OCI-LY7 (cell line): ENCODE data around the gene KCTD8. TPM values are rescaled to one million over a fixed set of nuclear protein-coding genes. Genes with fewer than 3 reads are reported as not detected.

ENCODE experiments used
- BruUV-seq: library from RNA; stranded (reverse); fragments of 400-500 nt; replicated peaks from 2 replicates; lab custom pipeline; 2021; lab: Mats Ljungman, UMichigan
- CTCF ChIA-PET: fragments of 300-600 bp; sonication (Branson Sonifier 250); formaldehyde crosslinking; loops from one replicate; lab custom pipeline; 2022; ENCODE audit warnings: antibody characterized with exemption; ENCODE audit not compliant: unreplicated experiment; lab: Charles Lee
- POLR2A ChIA-PET: fragments of 300-600 bp; sonication (Branson Sonifier 250); formaldehyde crosslinking; loops from one replicate; lab custom pipeline; 2022; ENCODE audit warnings: antibody characterized with exemption; lab: Charles Lee
- DNase-seq: peaks from one replicate; pipeline ENCODE4 v3.0.0-alpha.2; 2015; ENCODE audit warnings: low spot score
- H2AFZ ChIP-seq: fragments of 200-600 bp; sonication (generic), shearing (Covaris generic); 2 replicates; pipeline ENCODE4 v1.6.1; 2014; ENCODE audit warnings: mild to moderate bottlenecking, antibody characterized with exemption, low read length, moderate library complexity
- H3K27ac ChIP-seq: fragments of 200-600 bp; sonication (generic); 2 replicates; pipeline ENCODE4 v1.5.1; 2014; ENCODE audit warnings: mixed run types, low read depth, mild to moderate bottlenecking, moderate library complexity, low read length, inconsistent platforms; ENCODE audit not compliant: poor library complexity, severe bottlenecking
- H3K36me3 ChIP-seq: fragments of 200-600 bp; sonication (generic); 2 replicates; pipeline ENCODE4 v1.6.1; 2014; ENCODE audit warnings: mild to moderate bottlenecking, antibody characterized with exemption, low read length, moderate library complexity, mixed read lengths; ENCODE audit not compliant: insufficient read depth
- H3K4me1 ChIP-seq: fragments of 200-600 bp; sonication (generic); 2 replicates; pipeline ENCODE4 v1.5.1; 2014; ENCODE audit warnings: mild to moderate bottlenecking, low read length; ENCODE audit not compliant: insufficient read depth, poor library complexity, severe bottlenecking
- H3K4me2 ChIP-seq: fragments of 200-600 bp; sonication (generic); 2 replicates; pipeline ENCODE4 v1.6.1; 2014; ENCODE audit warnings: mild to moderate bottlenecking, low read length
- H3K4me3 ChIP-seq: fragments of 200-600 bp; sonication (generic); 2 replicates; pipeline ENCODE4 v1.5.1; 2014; ENCODE audit warnings: mild to moderate bottlenecking, low read depth, low read length; ENCODE audit not compliant: poor library complexity, severe bottlenecking
- H3K79me2 ChIP-seq: fragments of 200-600 bp; sonication (generic); 2 replicates; pipeline ENCODE4 v1.6.1; 2016; ENCODE audit warnings: low read depth, mild to moderate bottlenecking, low read length, moderate library complexity, mixed read lengths; ENCODE audit not compliant: insufficient read depth
- H3K9me2 ChIP-seq: fragments of 200-600 bp; sonication (generic); 2 replicates; pipeline ENCODE4 v1.6.1; 2016; ENCODE audit warnings: mild to moderate bottlenecking, low read length, mixed read lengths; ENCODE audit not compliant: insufficient read depth
- H3K9me3 ChIP-seq: fragments of 200-600 bp; sonication (generic); 2 replicates; pipeline ENCODE4 v1.6.1; 2014; ENCODE audit warnings: mild to moderate bottlenecking, mixed run types, low read length, mixed read lengths
- H4K20me1 ChIP-seq: fragments of 200-600 bp; sonication (generic); 2 replicates; pipeline ENCODE4 v1.6.1; 2014; ENCODE audit warnings: mild to moderate bottlenecking, antibody characterized with exemption, low read length, moderate library complexity, mixed read lengths; ENCODE audit not compliant: insufficient read depth
- EZH2phosphoT487 ChIP-seq: fragments of 200-600 bp; sonication (generic); IDR thresholded peaks from 2 replicates; pipeline ENCODE4 v1.6.1; 2018; ENCODE audit warnings: low read depth, borderline replicate concordance, mild to moderate bottlenecking, mixed run types, antibody characterized with exemption, low read length, moderate library complexity, mixed read lengths
- intact Hi-C: fragments of 100-400 bp; cut with micrococcal nuclease; formaldehyde crosslinking; loops from one replicate; pipeline ENCODE4 v1.10.0; 2022; ENCODE audit not compliant: unreplicated experiment
- total RNA-seq, 2 experiments: library from RNA; depleted of rRNA in 1 of 2; stranded (reverse); fragments of >200 nt in 1 of 2; shearing (Covaris generic) in 1 of 2; gene quantifications; 2 replicates each; pipeline ENCODE4 v1.2.3, GENCODE V29; 2014 to 2022
- TF ChIP-seq, protein P1 (sequence below): fragments of 200-600 bp; sonication (generic); conservative IDR thresholded peaks from 2 replicates; pipeline ENCODE4 v1.5.1; 2014; ENCODE audit warnings: mild to moderate bottlenecking, antibody characterized with exemption, low read length, moderate library complexity, mixed read lengths

KCTD8 gene
- total RNA-seq, 2 experiments from 2014 or later = not detected

DNA sequence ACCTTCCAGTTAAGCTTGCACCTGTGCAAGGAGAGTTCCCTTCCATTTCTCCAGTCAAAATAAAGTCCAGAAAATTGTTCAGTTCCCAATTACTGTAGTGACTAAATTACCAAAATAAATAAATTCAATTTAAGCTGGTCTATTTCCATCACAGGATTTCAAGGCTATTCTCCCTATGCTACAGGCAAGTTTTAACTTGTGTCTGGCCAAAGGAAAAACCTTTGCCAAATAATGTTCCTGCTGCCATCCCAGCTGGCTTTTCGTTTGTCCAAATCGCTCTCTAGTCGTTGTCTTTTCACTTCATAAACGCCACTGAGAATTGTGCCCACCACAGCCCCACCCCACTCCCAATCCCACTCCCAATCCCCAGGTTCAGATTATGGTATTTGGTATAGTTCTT is 2.4 kb downstream of the KCTD8 start:
- H3K36me3 ChIP-seq = no peaks in the 10 kb centered on the region
- no peaks in the 10 kb centered on the region for H3K9me3 ChIP-seq
- no peak overlapping the region for H2AFZ ChIP-seq
- H3K4me1 ChIP-seq = no peaks in the 10 kb centered on the region
- no peak overlapping the region for H3K4me2 ChIP-seq
- no peaks in the 10 kb centered on the region for H3K9me2 ChIP-seq
- POLR2A ChIA-PET = no interaction called here
- no peak for DNase-seq
- no TSS peak for BruUV-seq
- no peak overlapping the region for H3K27ac ChIP-seq
- no peaks in the 10 kb centered on the region for H4K20me1 ChIP-seq
- TF ChIP-seq, protein P1, sequence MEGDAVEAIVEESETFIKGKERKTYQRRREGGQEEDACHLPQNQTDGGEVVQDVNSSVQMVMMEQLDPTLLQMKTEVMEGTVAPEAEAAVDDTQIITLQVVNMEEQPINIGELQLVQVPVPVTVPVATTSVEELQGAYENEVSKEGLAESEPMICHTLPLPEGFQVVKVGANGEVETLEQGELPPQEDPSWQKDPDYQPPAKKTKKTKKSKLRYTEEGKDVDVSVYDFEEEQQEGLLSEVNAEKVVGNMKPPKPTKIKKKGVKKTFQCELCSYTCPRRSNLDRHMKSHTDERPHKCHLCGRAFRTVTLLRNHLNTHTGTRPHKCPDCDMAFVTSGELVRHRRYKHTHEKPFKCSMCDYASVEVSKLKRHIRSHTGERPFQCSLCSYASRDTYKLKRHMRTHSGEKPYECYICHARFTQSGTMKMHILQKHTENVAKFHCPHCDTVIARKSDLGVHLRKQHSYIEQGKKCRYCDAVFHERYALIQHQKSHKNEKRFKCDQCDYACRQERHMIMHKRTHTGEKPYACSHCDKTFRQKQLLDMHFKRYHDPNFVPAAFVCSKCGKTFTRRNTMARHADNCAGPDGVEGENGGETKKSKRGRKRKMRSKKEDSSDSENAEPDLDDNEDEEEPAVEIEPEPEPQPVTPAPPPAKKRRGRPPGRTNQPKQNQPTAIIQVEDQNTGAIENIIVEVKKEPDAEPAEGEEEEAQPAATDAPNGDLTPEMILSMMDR = no peak
- TF ChIP-seq EZH2phosphoT487 = no peak
- intact Hi-C loops = no loop called here
- no peak overlapping the region for H3K4me3 ChIP-seq
- H3K79me2 ChIP-seq = no peaks in the 10 kb centered on the region
- CTCF ChIA-PET = no interaction called here

DNA sequence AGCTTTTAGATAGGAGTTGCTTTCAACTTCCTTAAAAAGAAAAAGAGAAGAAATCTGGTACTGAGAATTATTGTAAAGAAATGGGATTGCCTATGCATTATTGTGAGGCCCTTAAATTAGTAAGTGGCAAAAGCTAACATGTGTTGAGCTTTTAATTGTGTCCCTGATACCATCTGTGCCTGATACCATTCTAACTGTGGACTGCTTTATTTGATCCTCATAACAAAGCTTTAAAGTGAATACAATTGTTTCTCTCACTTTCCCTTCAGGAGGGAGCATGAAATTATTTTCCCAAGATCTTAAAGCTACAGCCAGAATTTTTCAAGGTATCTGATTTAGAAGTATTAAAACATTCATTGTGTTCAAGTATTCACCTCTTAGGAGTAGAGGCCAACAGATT is 9.9 kb downstream of the KCTD8 start:
- Histone ChIP-seq H4K20me1 (no peaks in the 10 kb centered on the region), H3K36me3 (no peaks in the 10 kb centered on the region), H2AFZ (no peak overlapping the region), H3K4me2 (no peak overlapping the region), H3K4me3 (no peak overlapping the region), H3K79me2 (no peaks in the 10 kb centered on the region), H3K27ac (no peak overlapping the region), H3K9me3 (no peaks in the 10 kb centered on the region), H3K4me1 (no peaks in the 10 kb centered on the region), H3K9me2 (no peaks in the 10 kb centered on the region)
- no peak for TF ChIP-seq EZH2phosphoT487
- TF ChIP-seq, protein P1 = no peak
- ChIA-PET POLR2A (interaction anchor here (0.5 kb wide), 1 partner anchor 672 kb away, joined by 3 read pairs; no protein-coding TSS in a partner anchor), CTCF (no interaction called here)
- DNase-seq = no peak
- no TSS peak for BruUV-seq
- intact Hi-C loops = no loop called here

DNA sequence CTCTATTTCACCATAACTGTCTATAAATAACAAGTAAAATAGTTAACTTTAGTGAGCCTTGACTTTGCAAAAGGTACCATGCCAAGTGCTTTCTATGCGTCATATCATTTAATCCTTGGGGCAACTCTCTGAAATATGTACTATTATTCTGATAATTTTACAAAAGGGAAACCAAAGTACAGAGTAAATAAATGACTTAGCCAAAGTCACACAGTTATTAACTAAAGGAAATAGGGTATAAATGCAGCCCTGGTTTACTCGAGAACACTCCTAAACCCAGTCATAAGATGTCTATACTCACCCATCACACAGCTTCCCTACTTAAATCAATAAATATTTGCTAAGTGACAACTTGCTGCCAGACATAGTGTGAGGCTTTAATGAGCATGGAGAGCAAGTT is 14.4 kb downstream of the KCTD8 start:
- no TSS peak for BruUV-seq
- no peak for TF ChIP-seq EZH2phosphoT487
- TF ChIP-seq, protein P1 = no peak
- Histone ChIP-seq H3K4me3 (no peak overlapping the region), H3K36me3 (no peaks in the 10 kb centered on the region), H3K4me1 (no peaks in the 10 kb centered on the region), H3K9me2 (no peaks in the 10 kb centered on the region), H2AFZ (no peak overlapping the region), H4K20me1 (no peaks in the 10 kb centered on the region), H3K79me2 (no peaks in the 10 kb centered on the region), H3K9me3 (no peaks in the 10 kb centered on the region), H3K27ac (no peak overlapping the region), H3K4me2 (no peak overlapping the region)
- intact Hi-C loops = no loop called here
- no peak for DNase-seq
- POLR2A ChIA-PET = no interaction called here
- CTCF ChIA-PET = no interaction called here
